ENCODE data around the gene MRM2. TPM values are rescaled to one million over a fixed set of nuclear protein-coding genes. Genes with fewer than 3 reads are reported as not detected.

MRM2 gene
- total RNA-seq, 4 donors from 2014 or later: 12.2 to 15.5 (median 14.1) TPM

GRCh38 chr7:2257046-2257551 lies 15.1 kb upstream of the MRM2 start:
- no peak for TF ChIP-seq CTCF (IDR thresholded peaks at IDR 0.05; ENCODE audit: low read depth)

- TF ChIP-seq CTCF (IDR thresholded peaks at IDR 0.05; ENCODE audit: low read depth): no peak
Measured at GRCh38 chr7:2256306-2257045, 14.5 kb upstream of the MRM2 start.

- no peak for TF ChIP-seq CTCF (IDR thresholded peaks at IDR 0.05; ENCODE audit: low read depth)
Measured at GRCh38 chr7:2255145-2256139, 13.4 kb upstream of the MRM2 start.

GRCh38 chr7:2254429-2255144 lies 12.6 kb upstream of the MRM2 start:
- no peak for TF ChIP-seq CTCF (IDR thresholded peaks at IDR 0.05; ENCODE audit: low read depth)

- TF ChIP-seq CTCF (IDR thresholded peaks at IDR 0.05; ENCODE audit: low read depth): no peak
Measured at GRCh38 chr7:2253525-2254244, 11.7 kb upstream of the MRM2 start.

GRCh38 chr7:2253021-2253420 lies 11.0 kb upstream of the MRM2 start:
- TF ChIP-seq CTCF (IDR thresholded peaks at IDR 0.05; ENCODE audit: low read depth): no peak
